LNCaP clone FGC (cell line): ENCODE results near the gene RAPGEF5.

Experiments
- DNase-seq: peaks from one replicate; pipeline ENCODE4 v3.0.0-alpha.2; 2011; ENCODE audit warnings: low read depth
- H3K4me3 ChIP-seq: 2 replicates; pipeline ENCODE4 v1.5.1; 2011; ENCODE audit warnings: mild to moderate bottlenecking, low read depth, low read length, control low read depth
- TF ChIP-seq, protein P1 (sequence below): IDR thresholded peaks from 2 replicates; pipeline ENCODE4 v1.5.1; 2012; ENCODE audit warnings: mild to moderate bottlenecking; ENCODE audit not compliant: control insufficient read depth, insufficient read depth; ENCODE audit errors: extremely low read depth

RAPGEF5 gene

DNA sequence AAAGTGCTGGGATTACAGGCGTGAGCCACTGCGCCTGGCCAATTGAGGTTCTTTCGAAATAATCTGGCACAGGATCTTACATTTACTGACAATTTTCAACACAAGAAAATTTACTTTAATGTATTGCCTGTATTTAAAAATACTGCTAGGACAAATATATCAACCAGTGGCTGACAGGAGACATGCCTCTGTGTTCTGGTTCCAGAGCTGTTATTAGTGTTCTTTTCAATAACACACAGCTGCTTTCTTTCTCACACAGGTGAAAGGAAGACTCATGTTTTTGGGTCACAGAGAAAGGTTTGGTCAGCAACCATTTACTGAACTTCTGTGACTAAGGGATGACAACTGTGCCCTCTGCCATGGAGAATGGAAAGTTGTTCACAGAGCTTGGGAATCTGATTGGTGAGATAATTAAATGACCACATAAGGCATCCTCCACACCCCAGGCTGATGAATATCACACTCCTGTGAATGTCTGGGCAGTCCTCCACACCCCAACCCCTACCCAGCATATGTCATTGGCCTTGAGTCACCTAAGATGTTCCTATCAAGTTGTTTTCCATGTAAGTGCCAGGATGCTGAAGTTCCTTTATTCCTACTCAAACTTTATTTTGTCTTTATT, 180.1 kb downstream of the RAPGEF5 start:
- DNase-seq, result no peak
- no peak overlapping the region for H3K4me3 ChIP-seq
- TF ChIP-seq, protein P1, sequence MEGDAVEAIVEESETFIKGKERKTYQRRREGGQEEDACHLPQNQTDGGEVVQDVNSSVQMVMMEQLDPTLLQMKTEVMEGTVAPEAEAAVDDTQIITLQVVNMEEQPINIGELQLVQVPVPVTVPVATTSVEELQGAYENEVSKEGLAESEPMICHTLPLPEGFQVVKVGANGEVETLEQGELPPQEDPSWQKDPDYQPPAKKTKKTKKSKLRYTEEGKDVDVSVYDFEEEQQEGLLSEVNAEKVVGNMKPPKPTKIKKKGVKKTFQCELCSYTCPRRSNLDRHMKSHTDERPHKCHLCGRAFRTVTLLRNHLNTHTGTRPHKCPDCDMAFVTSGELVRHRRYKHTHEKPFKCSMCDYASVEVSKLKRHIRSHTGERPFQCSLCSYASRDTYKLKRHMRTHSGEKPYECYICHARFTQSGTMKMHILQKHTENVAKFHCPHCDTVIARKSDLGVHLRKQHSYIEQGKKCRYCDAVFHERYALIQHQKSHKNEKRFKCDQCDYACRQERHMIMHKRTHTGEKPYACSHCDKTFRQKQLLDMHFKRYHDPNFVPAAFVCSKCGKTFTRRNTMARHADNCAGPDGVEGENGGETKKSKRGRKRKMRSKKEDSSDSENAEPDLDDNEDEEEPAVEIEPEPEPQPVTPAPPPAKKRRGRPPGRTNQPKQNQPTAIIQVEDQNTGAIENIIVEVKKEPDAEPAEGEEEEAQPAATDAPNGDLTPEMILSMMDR, result no peak

- no peak for DNase-seq
- no peak overlapping the region for H3K4me3 ChIP-seq
- TF ChIP-seq, protein P1, result no peak
Measured at GRCh38 chr7:22174574-22174953, 182.4 kb downstream of the RAPGEF5 start.

GRCh38 chr7:22173685-22174573, 183.0 kb downstream of the RAPGEF5 start:
- no peak for DNase-seq
- no peak overlapping the region for H3K4me3 ChIP-seq
- TF ChIP-seq, protein P1, result no peak

GRCh38 chr7:22168129-22168634, 188.8 kb downstream of the RAPGEF5 start:
- no peak for DNase-seq
- H3K4me3 ChIP-seq, result no peak overlapping the region
- TF ChIP-seq, protein P1, result no peak

DNA sequence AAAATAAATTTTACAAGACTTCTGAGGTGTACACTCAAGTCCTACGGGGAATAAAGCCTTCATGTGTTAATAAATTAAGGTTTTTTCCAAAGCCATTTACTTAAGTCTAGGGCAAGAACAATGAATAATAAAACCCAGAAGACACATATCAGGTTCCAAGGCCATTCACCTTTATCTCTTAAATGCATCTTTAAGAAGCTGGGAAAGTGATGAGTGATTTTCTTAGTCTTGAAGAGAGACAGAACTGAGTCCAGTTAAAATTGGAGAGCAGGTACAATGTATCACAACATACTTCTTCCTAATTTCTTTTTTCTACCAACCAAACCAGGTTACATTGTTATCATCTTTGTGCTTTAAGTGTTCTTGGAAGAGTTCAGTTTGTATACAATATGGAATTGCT, 189.5 kb downstream of the RAPGEF5 start:
- TF ChIP-seq, protein P1, result no peak
- DNase-seq, result no peak
- no peak overlapping the region for H3K4me3 ChIP-seq

- H3K4me3 ChIP-seq, result no peak overlapping the region
- no peak for DNase-seq
- TF ChIP-seq, protein P1, result no peak
Measured at GRCh38 chr7:22166928-22167327, 190.0 kb downstream of the RAPGEF5 start.
